NCI-H2029 (cell line): ENCODE results near the gene KLHL34.

ENCODE experiments used
- DNase-seq: peaks from one replicate; lab custom pipeline; 2025; lab: John Stamatoyannopoulos, UW

KLHL34 gene

DNA sequence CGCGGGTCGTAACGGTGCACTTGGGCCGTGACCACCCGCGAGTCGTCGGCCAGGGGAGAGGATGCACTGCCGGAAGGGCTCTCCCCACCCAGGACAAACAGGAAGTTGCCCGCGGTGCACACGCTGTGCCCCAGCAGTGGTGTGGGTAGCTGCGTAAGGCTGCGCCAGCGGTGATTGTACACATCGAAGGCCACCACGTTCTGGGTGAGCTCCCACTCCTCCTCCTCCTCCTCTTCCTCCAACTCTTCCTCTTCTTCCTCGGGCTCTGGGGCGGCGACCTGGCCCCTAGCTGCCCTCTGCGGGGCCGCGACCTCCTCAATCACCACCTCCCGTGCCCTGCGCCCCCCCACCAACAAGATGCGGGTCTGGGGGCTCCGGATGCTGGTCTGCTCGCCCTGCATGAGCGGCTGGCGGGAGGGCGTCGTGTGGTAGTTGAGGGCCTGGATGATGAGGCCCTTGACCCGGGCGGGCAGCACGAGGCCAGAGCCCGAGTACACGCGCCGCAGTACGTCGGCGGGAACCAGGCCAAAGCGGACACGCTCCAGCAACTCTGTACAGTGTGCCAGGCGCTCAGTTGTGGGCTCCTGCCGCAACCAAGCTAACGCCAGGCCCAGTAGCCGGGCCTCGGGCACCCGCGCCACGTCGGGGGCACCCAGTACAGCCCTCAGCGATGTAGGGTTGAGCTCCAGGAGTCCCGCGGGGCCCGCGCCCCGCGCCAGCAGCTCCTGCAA lies 1.4 kb downstream of the KLHL34 start:
- DNase-seq, result peak; percentile 1

DNA sequence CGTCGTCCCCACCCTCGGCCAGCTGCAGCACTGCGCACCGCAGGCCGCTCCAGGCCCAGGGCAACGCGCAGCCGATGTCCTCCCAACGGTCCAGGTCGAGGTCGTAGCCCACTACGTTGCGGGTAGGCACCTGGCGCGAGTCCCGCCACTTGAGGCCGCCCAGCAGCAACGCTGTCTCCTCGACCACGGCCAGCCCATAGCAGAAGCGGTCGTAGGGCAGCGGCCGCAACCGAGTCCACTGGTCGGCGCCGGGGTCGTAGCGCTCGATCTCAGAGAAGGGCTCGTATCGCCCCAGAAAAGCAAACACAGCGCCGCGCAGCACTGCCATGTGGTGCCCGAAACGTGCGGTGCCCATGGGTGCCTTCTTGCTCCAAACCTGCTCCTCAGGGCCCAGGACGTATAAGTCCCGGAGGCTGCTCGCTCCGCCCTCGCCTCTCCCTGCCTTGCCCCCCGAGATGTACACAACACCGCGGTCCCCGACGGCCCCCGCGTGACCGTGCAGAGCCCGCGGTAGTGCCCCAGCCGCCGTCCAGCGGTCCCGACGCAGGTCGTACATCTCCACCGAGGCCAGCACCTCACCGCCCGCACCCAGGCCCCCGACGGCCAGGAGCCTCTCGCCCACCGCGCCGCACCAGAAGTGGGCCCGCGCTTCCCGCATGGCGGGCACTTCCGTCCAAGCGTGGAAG lies 2.1 kb downstream of the KLHL34 start:
- peak; percentile 12 for DNase-seq

DNA sequence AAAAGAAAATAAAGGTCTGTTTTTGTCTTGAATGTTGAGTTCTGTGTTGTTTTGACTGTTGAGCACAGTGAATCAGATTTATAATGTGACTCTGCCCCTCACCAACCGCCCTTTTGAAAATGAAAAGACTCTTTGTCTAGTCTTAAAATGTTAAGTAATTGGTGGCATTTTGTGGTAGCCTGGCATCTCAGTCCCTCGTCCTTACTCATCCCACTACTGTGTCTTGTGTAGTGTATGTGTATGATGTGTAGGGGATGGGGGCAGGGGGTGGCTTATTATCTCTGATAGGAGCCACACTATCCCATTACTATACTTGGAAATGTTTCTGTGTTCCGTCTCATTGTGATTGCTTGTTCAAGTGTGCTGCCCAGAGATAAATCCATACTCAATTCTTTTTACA lies 12.2 kb downstream of the KLHL34 start:
- no peak for DNase-seq

DNA sequence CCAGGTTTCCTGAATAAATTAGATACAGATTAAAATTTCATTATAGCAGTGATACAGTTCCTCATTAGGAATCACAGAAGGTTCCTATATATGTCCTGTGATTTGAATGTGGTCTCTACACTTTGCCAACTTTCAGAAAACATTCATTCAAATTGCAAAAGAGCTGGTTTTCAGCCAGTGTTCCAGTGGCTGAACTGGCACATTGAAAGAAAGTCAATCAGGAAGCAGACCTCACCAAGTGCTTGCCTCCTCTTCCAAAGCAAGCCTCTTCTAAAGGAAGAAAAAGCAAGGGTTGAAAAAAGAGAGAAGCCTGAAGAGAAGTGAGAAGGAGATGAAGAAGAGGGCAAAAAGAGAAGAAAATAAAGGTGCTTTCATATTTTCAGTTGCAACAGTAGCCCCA lies 12.7 kb downstream of the KLHL34 start:
- DNase-seq, result no peak

DNA sequence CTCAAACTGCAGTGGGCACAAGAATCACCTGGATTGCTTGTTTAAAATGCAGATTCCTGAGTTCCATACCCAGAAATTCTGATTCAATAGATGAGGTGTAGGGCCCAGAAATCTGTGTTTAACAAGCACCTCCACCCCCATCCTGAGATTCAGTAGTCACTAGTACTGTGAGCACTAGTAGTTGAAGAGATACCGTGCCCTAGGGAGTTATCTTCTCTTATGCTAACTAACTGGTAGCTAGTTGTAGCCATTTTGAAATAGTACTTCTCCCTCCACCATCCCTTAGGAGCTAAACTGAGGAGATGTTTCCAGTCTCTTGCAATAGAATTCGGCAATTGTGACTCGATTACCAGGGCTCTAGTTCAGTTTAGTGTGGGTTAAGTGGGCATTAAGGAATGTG lies 18.4 kb downstream of the KLHL34 start:
- no peak for DNase-seq

DNA sequence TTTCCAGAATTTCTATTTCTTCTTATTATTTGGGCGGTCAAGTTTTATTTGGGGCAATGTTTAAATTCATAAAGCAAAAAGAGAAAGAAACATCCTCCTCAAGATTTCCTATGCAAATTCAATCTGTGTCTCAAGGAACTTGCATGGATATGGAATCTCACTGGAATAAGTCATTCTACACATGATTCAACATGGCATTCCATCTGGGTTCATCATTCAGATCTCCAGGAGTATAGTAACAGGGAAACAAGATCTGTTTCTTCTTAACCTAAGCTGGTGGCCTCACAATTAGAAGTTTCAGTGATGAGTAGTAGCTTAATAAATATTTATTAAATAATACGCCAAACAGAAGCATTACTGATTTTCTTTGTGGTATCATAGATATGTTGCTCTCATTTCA lies 19.8 kb downstream of the KLHL34 start:
- no peak for DNase-seq

DNA sequence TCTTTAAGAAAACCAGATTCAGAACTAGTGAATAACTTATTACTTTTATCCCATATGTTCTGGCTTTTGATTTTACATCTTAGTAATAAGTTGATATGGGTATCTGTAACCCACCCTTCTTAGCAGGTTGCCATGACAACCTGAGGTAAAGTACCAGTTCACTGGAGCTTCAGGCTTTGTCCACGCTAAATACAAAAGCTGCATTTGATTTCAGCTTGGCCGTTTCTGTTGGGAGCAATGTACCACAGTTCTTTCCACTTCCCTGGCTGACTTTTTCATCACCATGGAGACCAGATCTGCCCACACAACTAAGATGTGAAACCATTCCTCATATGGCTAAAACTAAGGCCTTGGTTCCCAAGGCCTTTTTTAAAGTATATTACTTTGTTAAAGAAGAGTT lies 26.1 kb downstream of the KLHL34 start:
- DNase-seq, result no peak

DNA sequence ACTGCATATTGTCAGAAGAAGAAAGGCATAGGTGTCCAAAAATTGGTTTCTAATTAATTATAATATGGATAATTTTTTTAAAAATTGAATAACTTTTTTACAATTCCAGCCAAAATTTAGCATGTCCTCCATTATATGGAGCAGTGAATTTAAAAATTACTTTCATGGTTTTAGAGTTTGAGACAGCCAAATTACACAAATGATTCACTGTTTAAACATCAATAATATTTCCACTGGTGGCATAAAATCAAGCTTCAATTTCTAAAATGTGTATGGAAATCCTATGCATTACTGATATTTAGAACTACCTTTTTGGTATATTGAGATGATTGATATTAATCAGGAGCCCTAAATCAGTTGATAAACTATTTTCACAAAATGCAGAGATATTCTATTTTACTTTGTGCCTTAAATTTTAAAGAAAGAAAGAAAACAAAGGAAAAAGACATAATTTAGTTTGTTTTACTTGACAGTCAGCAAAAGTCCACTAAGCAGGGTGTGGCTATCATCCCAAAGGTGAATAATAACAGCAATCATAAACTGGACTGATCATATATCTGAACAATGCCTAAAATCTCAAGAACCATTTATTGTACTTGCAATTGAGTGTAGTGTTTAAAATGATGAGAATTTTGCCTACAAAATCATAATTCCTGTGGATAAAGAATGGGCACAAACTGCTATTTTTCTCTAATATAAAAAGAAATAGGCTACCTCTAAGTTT lies 34.2 kb downstream of the KLHL34 start:
- no peak for DNase-seq

DNA sequence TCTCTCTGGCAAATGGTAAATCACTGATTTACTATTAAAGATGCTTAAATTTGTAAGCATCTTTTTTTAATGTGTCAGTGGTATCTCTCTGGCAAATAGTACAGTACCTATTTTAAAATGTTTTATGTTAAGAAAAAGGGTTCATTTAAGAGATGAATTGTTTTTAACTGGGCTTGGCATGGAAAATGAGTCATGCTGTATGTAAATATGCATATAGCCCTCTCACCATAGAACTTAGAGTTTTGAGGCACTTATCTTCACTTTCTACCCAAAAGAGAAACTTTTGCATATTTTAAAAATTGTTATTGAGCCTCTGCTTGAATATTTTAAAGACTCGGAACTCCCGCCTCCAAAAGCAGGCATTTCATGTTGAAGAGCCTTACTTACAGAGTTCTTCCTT lies 37.9 kb downstream of the KLHL34 start:
- no peak for DNase-seq

DNA sequence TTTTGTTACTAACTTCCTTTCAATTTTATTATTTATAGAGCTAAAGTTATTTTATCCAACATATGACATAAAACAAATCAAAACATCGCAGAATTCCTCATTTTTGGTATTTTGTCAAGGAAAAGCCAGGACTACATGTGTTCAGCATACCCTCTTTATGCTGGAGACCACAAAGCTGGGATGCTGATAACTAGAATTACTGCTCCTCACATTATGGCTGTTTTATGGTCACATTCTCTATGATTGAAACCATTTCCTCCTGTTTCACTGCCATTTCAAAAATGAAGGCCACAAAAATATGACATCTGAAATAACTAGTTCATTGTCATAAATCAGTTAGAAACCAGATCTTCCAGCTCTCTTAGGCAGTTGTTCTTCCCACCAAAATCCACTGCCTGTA lies 41.7 kb downstream of the KLHL34 start:
- no peak for DNase-seq

DNA sequence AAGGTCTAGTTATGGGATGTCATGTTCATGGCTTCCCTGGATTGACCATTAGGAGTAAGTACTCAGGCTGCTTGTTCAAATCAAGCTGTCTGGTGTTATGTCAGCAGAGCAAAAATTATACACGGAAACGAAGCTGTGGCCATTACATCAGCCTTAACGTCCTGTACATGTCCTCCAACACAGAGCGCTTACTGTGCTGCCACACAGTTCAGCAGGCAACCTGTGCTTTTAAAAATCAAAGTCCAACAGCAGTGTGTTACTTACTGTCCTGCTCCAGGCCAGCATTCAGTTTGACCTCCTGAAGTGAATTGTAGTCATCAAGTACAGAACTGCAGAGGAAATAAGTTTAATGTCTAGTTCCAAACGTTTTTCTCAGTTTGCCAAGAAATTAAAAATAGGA lies 46.0 kb downstream of the KLHL34 start:
- no peak for DNase-seq

DNA sequence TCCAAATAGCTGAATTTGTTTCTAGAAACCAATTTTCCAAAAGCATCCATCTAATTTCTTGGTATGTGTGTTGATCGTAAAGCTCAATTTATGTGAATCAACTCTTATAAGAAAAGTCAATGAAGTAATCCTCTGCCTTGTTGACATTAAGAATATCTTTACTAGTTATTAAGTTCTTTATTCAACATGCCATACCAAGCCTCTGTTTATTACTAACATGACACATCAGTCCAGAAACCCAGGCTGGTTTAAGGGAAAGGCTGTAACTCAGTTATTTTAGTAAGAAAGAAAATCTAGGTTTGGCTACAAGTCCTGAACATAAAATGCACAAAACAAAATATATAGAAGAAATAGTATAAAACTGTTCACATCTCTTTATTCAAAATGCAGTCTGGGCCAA lies 48.0 kb downstream of the KLHL34 start:
- no peak for DNase-seq

DNA sequence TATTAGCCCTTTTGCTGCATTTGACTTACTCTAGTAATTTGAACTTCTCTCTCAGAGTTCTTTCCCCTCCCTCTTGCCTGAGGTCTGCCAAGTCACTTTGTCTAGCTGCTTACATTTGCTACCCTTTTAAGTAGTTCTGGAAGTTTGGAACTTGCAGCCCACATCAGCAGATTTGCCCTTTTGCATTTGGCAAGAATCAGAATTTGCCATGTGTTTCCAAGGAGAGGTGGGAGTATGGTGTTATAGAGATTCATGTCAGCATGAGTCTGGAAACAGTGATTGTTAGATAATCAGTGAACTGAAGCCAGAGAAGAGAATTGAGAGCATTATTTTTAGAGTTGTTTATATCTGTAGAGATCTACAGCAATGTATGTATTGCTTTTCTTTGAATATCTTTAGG lies 52.1 kb downstream of the KLHL34 start:
- DNase-seq, result no peak
